ENCODE measurements around the gene TUBGCP5. TPM values are rescaled to one million over a fixed set of nuclear protein-coding genes. Genes with fewer than 3 reads are reported as not detected.

Gene TUBGCP5
- total and polyA plus RNA-seq, 2 of the 4 experiments (the other 2 are of a cell fraction), result 13.0 to 19.4 TPM

DNA sequence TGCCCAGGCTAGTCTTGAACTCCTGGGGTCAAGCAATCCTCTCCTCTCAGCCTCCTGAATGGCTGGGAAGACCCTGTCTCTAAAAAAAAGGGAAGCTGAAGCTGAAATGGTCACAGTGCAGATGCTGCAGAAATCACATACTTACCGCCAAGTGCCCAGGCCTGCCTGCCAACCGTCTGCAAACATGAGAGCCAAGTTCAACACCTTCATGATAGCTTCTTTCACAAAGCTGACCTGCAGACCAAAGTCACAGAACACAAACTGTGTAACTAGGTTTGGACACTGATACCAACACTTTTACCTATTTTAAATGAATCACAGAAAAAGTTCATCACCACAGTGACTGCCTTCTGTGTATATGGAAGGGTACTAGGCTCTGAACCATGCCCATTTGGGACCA, 36.4 kb downstream of the TUBGCP5 start:
- Histone ChIP-seq H3K9me3 (ENCODE audit: control insufficient read depth, insufficient read depth, low read length) (no peaks in the 10 kb centered on the region), H3K56ac (ENCODE audit: extremely low read depth, insufficient read depth, low read length) (no peak overlapping the region), H3K27me3 (ENCODE audit: control insufficient read depth, insufficient read depth, low read length) (no peaks in the 10 kb centered on the region), H3K4me3 (ENCODE audit: insufficient read depth, low read depth, low read length) (no peak overlapping the region), H3K79me1 (ENCODE audit: low read depth in 1 of 2, low read length in 2 of 2) (no peaks in the 10 kb centered on the region), H4K20me1 (ENCODE audit: insufficient read depth, low read length) (no peaks in the 10 kb centered on the region), H3K18ac (ENCODE audit: low read depth, low read length) (no peak overlapping the region), H3K4me2 (ENCODE audit: low read depth, low read length) (no peak overlapping the region), H3K4me1 (ENCODE audit: control insufficient read depth, insufficient read depth, low read length) (no peaks in the 10 kb centered on the region), H3K9me1 (ENCODE audit: insufficient read depth, low read length) (no peaks in the 10 kb centered on the region), H2AFZ (replicated peaks; ENCODE audit: low read length, poor library complexity) (no peak overlapping the region), H2BK15ac (ENCODE audit: low read depth, low read length) (no peak overlapping the region), H3K14ac (replicated peaks; ENCODE audit: low read depth, low read length) (no peak overlapping the region), H2AK9ac (replicated peaks; ENCODE audit: low read depth, low read length, poor library complexity) (no peak overlapping the region), H4K91ac (ENCODE audit: insufficient read depth, low read depth, low read length) (no peak overlapping the region), H4K8ac (ENCODE audit: low read depth in 2 of 2, low read length in 2 of 2) (no peak overlapping the region), H3K4ac (ENCODE audit: low read depth, low read length) (no peak overlapping the region), H3K23ac (ENCODE audit: low read depth, low read length) (no peak overlapping the region), H3K36me3 (ENCODE audit: control insufficient read depth, insufficient read depth, low read length) (peaks cover 36% of the 10 kb centered on the region), H2BK20ac (ENCODE audit: low read depth, low read length) (no peak overlapping the region), H2AK5ac (ENCODE audit: low read depth, low read length) (no peak overlapping the region), H3K9ac (ENCODE audit: low read depth, low read length) (no peak overlapping the region), H4K5ac (ENCODE audit: low read depth, low read length) (no peak overlapping the region), H3K27ac (ENCODE audit: insufficient read depth, low read length) (no peak overlapping the region), H2BK120ac (ENCODE audit: low read depth, low read length) (no peak overlapping the region), H2BK5ac (ENCODE audit: low read depth, low read length, poor library complexity, severe bottlenecking) (no peak overlapping the region)
- ChIA-PET CTCF (no interaction called here), POLR2A (ENCODE audit: unreplicated experiment) (no interaction called here)
- dilution Hi-C loops (cut with HindIII; ENCODE audit: low sequenced_read_pairs, unreplicated experiment), result no loop called here
- in situ Hi-C loops (cut with MboI; ENCODE audit: low sequenced_read_pairs), result no loop called here
- DNase-seq (no peak), ATAC-seq (ENCODE audit: low read depth) (no peak)
- TF ChIP-seq SMC3 (IDR thresholded peaks at IDR 0.05; ENCODE audit: low read depth, low read length), result no peak
- TF ChIP-seq BHLHE40 (IDR thresholded peaks at IDR 0.05; ENCODE audit: low read depth, low read length), result no peak
- TF ChIP-seq NFE2L2 (IDR thresholded peaks at IDR 0.05; ENCODE audit: low read depth, low read length), result no peak
- TF ChIP-seq, protein P1, sequence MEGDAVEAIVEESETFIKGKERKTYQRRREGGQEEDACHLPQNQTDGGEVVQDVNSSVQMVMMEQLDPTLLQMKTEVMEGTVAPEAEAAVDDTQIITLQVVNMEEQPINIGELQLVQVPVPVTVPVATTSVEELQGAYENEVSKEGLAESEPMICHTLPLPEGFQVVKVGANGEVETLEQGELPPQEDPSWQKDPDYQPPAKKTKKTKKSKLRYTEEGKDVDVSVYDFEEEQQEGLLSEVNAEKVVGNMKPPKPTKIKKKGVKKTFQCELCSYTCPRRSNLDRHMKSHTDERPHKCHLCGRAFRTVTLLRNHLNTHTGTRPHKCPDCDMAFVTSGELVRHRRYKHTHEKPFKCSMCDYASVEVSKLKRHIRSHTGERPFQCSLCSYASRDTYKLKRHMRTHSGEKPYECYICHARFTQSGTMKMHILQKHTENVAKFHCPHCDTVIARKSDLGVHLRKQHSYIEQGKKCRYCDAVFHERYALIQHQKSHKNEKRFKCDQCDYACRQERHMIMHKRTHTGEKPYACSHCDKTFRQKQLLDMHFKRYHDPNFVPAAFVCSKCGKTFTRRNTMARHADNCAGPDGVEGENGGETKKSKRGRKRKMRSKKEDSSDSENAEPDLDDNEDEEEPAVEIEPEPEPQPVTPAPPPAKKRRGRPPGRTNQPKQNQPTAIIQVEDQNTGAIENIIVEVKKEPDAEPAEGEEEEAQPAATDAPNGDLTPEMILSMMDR (conservative IDR thresholded peaks at IDR 0.05; ENCODE audit: low read depth, low read length), result no peak
- no peak for TF ChIP-seq CEBPB (IDR thresholded peaks at IDR 0.05; ENCODE audit: low read depth, low read length)
- no peak for TF ChIP-seq MAZ (IDR thresholded peaks at IDR 0.05; ENCODE audit: borderline replicate concordance, low read depth, low read length)
- intact Hi-C loops (cut with micrococcal nuclease), result no loop called here
- BruUV-seq (replicated peaks), result no TSS peak
- no CpG with 5 or more reads among the region's 2 CpGs for WGBS, 2 experiments (ENCODE audit: extremely low coverage in 2 of 2, insufficient read length in 1 of 2)

Measured in IMR-90 (cell line).